OCI-LY1 (cell line): ENCODE data around the gene MANF.
A peak's percentile ranks its signal among the peaks of the same experiment; 100 is the strongest.

ENCODE experiments used
- H2AFZ ChIP-seq: fragments of 200-600 bp; sonication (generic), shearing (Covaris generic); 2 replicates; pipeline ENCODE4 v1.6.0; 2014; ENCODE audit warnings: antibody characterized with exemption, mild to moderate bottlenecking, low read length
- H3F3A ChIP-seq: fragments of 200-600 bp; sonication (generic), shearing (Covaris generic); 2 replicates; pipeline ENCODE4 v1.6.0; 2014; ENCODE audit warnings: mild to moderate bottlenecking, antibody characterized with exemption, low read length, moderate library complexity; ENCODE audit not compliant: insufficient read depth
- H3K27ac ChIP-seq: fragments of 200-600 bp; sonication (generic); 2 replicates; pipeline ENCODE4 v1.5.1; 2014; ENCODE audit warnings: low read length, mixed run types, mild to moderate bottlenecking, low read depth; ENCODE audit not compliant: poor library complexity, severe bottlenecking
- H3K27me3 ChIP-seq: fragments of 200-600 bp; sonication (generic); 2 replicates; pipeline ENCODE4 v1.6.0; 2014; ENCODE audit warnings: antibody characterized with exemption, mild to moderate bottlenecking, low read length, moderate library complexity; ENCODE audit not compliant: insufficient read depth
- H3K36me3 ChIP-seq: fragments of 200-600 bp; sonication (generic); 2 replicates; pipeline ENCODE4 v1.6.1; 2014; ENCODE audit warnings: mild to moderate bottlenecking, antibody characterized with exemption, low read length, moderate library complexity, mixed read lengths; ENCODE audit not compliant: insufficient read depth
- H3K4me1 ChIP-seq: fragments of 200-600 bp; sonication (generic); 2 replicates; pipeline ENCODE4 v1.5.1; 2014; ENCODE audit warnings: mild to moderate bottlenecking, low read length, moderate library complexity; ENCODE audit not compliant: insufficient read depth, severe bottlenecking
- H3K4me2 ChIP-seq: fragments of 200-600 bp; sonication (generic), shearing (Covaris generic); 2 replicates; pipeline ENCODE4 v1.6.1; 2014; ENCODE audit warnings: low read length
- H3K4me3 ChIP-seq: fragments of 200-600 bp; sonication (generic); 2 replicates; pipeline ENCODE4 v1.5.1; 2014; ENCODE audit warnings: low read length, low read depth, mild to moderate bottlenecking, mixed read lengths; ENCODE audit not compliant: poor library complexity, severe bottlenecking
- H3K79me2 ChIP-seq: fragments of 200-600 bp; shearing (Covaris generic); 2 replicates; pipeline ENCODE4 v1.6.1; 2016; ENCODE audit warnings: mixed run types, low read length, mixed read lengths; ENCODE audit not compliant: insufficient read depth
- H3K9ac ChIP-seq: fragments of 200-600 bp; sonication (generic), shearing (Covaris generic); 2 replicates; pipeline ENCODE4 v1.6.1; 2014; ENCODE audit warnings: mild to moderate bottlenecking, low read length, mixed read lengths
- H3K9me2 ChIP-seq: fragments of 200-600 bp; sonication (generic), shearing (Covaris generic); 2 replicates; pipeline ENCODE4 v1.6.1; 2014; ENCODE audit warnings: low read depth, mild to moderate bottlenecking, low read length, mixed read lengths
- H3K9me3 ChIP-seq: fragments of 200-600 bp; shearing (Covaris generic); 2 replicates; pipeline ENCODE4 v1.6.1; 2014; ENCODE audit warnings: low read length, mixed read lengths
- H4K20me1 ChIP-seq: fragments of 200-600 bp; sonication (generic), shearing (Covaris generic); 2 replicates; pipeline ENCODE4 v1.6.0; 2016; ENCODE audit warnings: mild to moderate bottlenecking, low read length; ENCODE audit not compliant: insufficient read depth
- CTCF ChIP-seq: fragments of 200-600 bp; sonication (generic), shearing (Covaris generic); IDR thresholded peaks from 2 replicates; pipeline ENCODE4 v1.5.1; 2017; ENCODE audit warnings: mild to moderate bottlenecking, antibody characterized with exemption, low read length, moderate library complexity, mixed read lengths
- EZH2 ChIP-seq: fragments of 200-600 bp; sonication (generic), shearing (Covaris generic); IDR thresholded peaks from 2 replicates; pipeline ENCODE4 v1.8.0; 2017; ENCODE audit warnings: borderline replicate concordance, mixed run types, mild to moderate bottlenecking, antibody characterized with exemption, low read length, moderate library complexity, mixed read lengths

MANF gene

GRCh38 chr3:51371943-51372557 lies 13.0 kb upstream of the MANF start:
- no peak overlapping the region for H3K4me2 ChIP-seq
- no peak overlapping the region for H3K9ac ChIP-seq
- no peaks in the 10 kb centered on the region for H4K20me1 ChIP-seq
- no peak overlapping the region for H2AFZ ChIP-seq
- no peaks in the 10 kb centered on the region for H3K4me1 ChIP-seq
- no peaks in the 10 kb centered on the region for H3K9me3 ChIP-seq
- no peaks in the 10 kb centered on the region for H3K9me2 ChIP-seq
- TF ChIP-seq EZH2 (no peak), CTCF (peak; percentile 65)
- H3K27ac ChIP-seq = no peak overlapping the region
- peaks cover 4% of the 10 kb centered on the region; the same call in 1 of the 2 replicates for H3K27me3 ChIP-seq
- H3F3A ChIP-seq = no peaks in the 10 kb centered on the region
- H3K4me3 ChIP-seq = no peak overlapping the region
- H3K36me3 ChIP-seq = no peaks in the 10 kb centered on the region
- no peaks in the 10 kb centered on the region for H3K79me2 ChIP-seq

GRCh38 chr3:51373658-51374421 lies 11.3 kb upstream of the MANF start:
- Histone ChIP-seq H3K4me2 (no peak overlapping the region), H3K27ac (no peak overlapping the region), H3K9me2 (no peaks in the 10 kb centered on the region), H3K36me3 (no peaks in the 10 kb centered on the region), H3K9me3 (no peaks in the 10 kb centered on the region), H3K4me3 (no peak overlapping the region), H3K9ac (no peak overlapping the region), H4K20me1 (no peaks in the 10 kb centered on the region), H3K79me2 (no peaks in the 10 kb centered on the region), H2AFZ (no peak overlapping the region), H3K4me1 (no peaks in the 10 kb centered on the region), H3F3A (no peaks in the 10 kb centered on the region), H3K27me3 (peaks cover 10% of the 10 kb centered on the region; the same call in 1 of the 2 replicates)
- TF ChIP-seq EZH2 = no peak
- no peak for TF ChIP-seq CTCF

- TF ChIP-seq EZH2 (no peak), CTCF (no peak)
- Histone ChIP-seq H3K9ac (no peak overlapping the region), H3K27me3 (peaks cover 10% of the 10 kb centered on the region; the same call in 1 of the 2 replicates), H3F3A (no peaks in the 10 kb centered on the region), H3K79me2 (no peaks in the 10 kb centered on the region), H3K36me3 (no peaks in the 10 kb centered on the region), H2AFZ (no peak overlapping the region), H3K4me1 (no peaks in the 10 kb centered on the region), H3K9me3 (no peaks in the 10 kb centered on the region), H3K9me2 (no peaks in the 10 kb centered on the region), H3K27ac (no peak overlapping the region), H4K20me1 (no peaks in the 10 kb centered on the region), H3K4me2 (no peak overlapping the region), H3K4me3 (no peak overlapping the region)
These were observed 10.6 kb upstream of the MANF start for GRCh38 chr3:51374456-51374855.
